HEK293T (cell line): ENCODE measurements around the gene DYNLT5.

Source experiments
- ARNT ChIP-seq: fragments of 450-650 bp; IDR thresholded peaks from 2 replicates; pipeline ENCODE4 v1.6.1; 2017; ENCODE audit warnings: mild to moderate bottlenecking
- FOXA1 ChIP-seq: fragments of 450-650 bp; IDR thresholded peaks from 2 replicates; pipeline ENCODE4 v1.6.1; 2016; ENCODE audit warnings: mild to moderate bottlenecking
- L3MBTL2 ChIP-seq: fragments of 450-650 bp; conservative IDR thresholded peaks from 2 replicates; pipeline ENCODE4 v1.6.1; 2016; ENCODE audit warnings: mild to moderate bottlenecking
- NFRKB ChIP-seq: fragments of 450-650 bp; IDR thresholded peaks from 2 replicates; pipeline ENCODE4 v1.6.1; 2016; ENCODE audit warnings: mild to moderate bottlenecking, moderate library complexity
- TARDBP ChIP-seq: fragments of 450-650 bp; IDR thresholded peaks from 2 replicates; pipeline ENCODE4 v1.6.1; 2016

DNA sequence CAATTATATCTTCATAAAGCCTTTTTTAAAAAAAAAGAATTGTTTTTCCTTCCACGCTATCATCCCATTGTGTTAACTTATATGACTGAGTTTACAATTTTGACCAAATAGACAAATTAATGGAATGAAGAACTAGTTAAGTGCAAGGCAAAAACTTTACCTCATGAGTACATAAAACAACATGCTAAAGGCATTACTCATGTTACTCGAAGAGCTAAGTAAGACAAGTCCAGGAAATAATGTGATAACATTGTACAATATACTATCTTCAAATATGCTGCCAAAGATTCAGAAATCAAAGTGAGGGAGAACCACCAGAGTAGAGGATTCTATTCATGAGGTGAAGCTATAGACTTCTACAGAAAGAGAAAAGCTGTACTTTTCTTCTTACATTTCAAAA is 24.2 kb upstream of the DYNLT5 start:
- no peak for TF ChIP-seq TARDBP
- no peak for TF ChIP-seq FOXA1
- no peak for TF ChIP-seq L3MBTL2
- no peak for TF ChIP-seq NFRKB
- no peak for TF ChIP-seq ARNT
